Peyer's patch (tissue), 4 donors: ENCODE results near the gene NCMAP. TPM values are rescaled to one million over a fixed set of nuclear protein-coding genes. Genes with fewer than 3 reads are reported as not detected.

Experiments used
- DNase-seq, 3 donors: peaks; one replicate each; pipeline ENCODE4 v3.0.0-alpha.2; 2017 to 2019
- H3K27ac ChIP-seq, 4 donors: fragments of 200-600 bp; sonication (generic); one replicate each; pipeline ENCODE4 v1.5.1; 2016 to 2019
- H3K27me3 ChIP-seq, 2 donors: fragments of 200-600 bp; sonication (generic); one replicate each; pipeline ENCODE4 v1.5.1; 2019
- H3K36me3 ChIP-seq, 3 donors: fragments of 200-600 bp; sonication (generic); one replicate each; pipeline ENCODE4 v1.5.1; 2016 to 2019
- H3K4me1 ChIP-seq, 4 donors: fragments of 200-600 bp; sonication (generic); one replicate each; pipeline ENCODE4 v1.5.1; 2016 to 2019
- H3K4me3 ChIP-seq, 4 donors: fragments of 200-600 bp; sonication (generic); 1 replicate in 3 of 4; 2 replicates in 1 of 4; pipeline ENCODE4 v1.5.1; 2016 to 2019; ENCODE audit warnings: mild to moderate bottlenecking in 1 of 4
- H3K9me3 ChIP-seq, 4 donors: fragments of 200-600 bp; sonication (generic); one replicate each; pipeline ENCODE4 v1.5.1; 2016 to 2019; ENCODE audit warnings: mild to moderate bottlenecking in 1 of 4
- POLR2A ChIP-seq, 2 donors: fragments of 450-650 bp; IDR thresholded peaks; one replicate each; pipeline ENCODE4 v1.5.1; 2017; ENCODE audit warnings: antibody characterized with exemption in 2 of 2, mild to moderate bottlenecking in 2 of 2, moderate library complexity in 2 of 2
- total RNA-seq, 4 donors: library from RNA; depleted of rRNA; stranded (reverse); fragments of >200 nt; gene quantifications; one replicate each; pipeline ENCODE4 v1.1.0, GENCODE V29; 2016
- TF ChIP-seq, protein P1 (sequence below), 6 experiments: fragments of 450-650 bp in 4 of 6; fragments of 200-600 bp in 2 of 6; sonication (generic) in 1 of 6; IDR thresholded peaks; one replicate each; pipeline ENCODE4 v1.5.1; 2017 to 2019; ENCODE audit warnings: antibody characterized with exemption in 6 of 6, mild to moderate bottlenecking in 3 of 6, moderate library complexity in 1 of 6

NCMAP gene
- total RNA-seq, 4 donors from 2014 or later: 1.6 to 9.5 (median 4.2) TPM

DNA sequence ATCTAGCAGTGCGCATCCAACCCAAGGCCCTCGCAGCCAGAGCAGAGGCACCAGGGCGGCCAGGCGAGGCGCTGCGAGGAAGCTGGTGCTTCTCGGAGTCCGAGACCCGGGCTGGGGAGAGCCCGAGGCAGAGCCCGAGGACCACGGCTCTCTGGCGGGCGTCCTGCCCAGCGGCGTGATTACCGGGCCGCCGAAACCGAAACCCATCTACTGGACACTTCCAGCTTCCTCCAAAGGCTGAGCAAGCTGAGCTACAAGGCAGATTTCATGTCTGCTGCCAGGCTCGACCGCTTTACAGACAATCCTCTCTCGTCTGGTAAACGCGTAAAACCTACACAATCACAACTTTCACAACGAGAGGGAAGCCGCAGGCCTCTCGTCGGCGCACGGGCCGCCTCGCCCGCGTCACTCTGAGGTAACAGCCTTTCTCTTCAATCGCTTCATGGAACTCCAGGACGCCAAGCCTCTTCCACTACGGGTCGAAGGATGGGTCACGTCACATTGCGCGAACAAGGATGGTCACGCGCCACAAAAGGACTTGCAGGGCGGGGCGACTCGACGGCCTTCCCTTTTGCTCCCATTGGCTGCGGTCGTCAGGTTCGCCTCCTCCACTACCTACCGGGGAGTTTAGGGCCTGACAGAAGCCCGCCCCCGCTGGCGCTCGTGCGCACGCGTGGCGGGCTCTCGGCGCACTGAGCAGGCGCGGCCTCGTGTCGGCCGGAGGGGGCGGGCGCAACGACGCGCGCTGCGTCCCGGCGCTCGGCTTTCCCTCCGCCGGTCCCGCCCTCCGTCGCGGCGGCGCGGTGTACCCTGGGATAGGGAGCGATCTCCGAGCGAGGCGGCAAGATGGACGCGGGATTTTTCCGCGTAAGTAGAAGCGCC lies 86.8 kb downstream of the NCMAP start, which contains the start of gene SRRM1:
SRRM1 (plus strand) TSS at position 822 of the 882 bp plus-strand sequence; CDS start at position 847, 25 bp downstream.
- peak; percentile 99 for TF ChIP-seq POLR2A (IDR thresholded peaks at IDR 0.05)
- TF ChIP-seq, protein P1, sequence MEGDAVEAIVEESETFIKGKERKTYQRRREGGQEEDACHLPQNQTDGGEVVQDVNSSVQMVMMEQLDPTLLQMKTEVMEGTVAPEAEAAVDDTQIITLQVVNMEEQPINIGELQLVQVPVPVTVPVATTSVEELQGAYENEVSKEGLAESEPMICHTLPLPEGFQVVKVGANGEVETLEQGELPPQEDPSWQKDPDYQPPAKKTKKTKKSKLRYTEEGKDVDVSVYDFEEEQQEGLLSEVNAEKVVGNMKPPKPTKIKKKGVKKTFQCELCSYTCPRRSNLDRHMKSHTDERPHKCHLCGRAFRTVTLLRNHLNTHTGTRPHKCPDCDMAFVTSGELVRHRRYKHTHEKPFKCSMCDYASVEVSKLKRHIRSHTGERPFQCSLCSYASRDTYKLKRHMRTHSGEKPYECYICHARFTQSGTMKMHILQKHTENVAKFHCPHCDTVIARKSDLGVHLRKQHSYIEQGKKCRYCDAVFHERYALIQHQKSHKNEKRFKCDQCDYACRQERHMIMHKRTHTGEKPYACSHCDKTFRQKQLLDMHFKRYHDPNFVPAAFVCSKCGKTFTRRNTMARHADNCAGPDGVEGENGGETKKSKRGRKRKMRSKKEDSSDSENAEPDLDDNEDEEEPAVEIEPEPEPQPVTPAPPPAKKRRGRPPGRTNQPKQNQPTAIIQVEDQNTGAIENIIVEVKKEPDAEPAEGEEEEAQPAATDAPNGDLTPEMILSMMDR (IDR thresholded peaks at IDR 0.05): peak in 5 of 6 experiments; percentile 5 to 39 (median 19)
- Histone ChIP-seq H3K4me3 (peak within 1 kb of the TSS; percentile 90 to 94 (median 93)), H3K36me3 (peaks cover 0 to 18% (median 0%) of the 10 kb centered on the region in 3 donors), H3K27ac (peak within 1 kb of the TSS; percentile 95 to 99 (median 98)), H3K4me1 (peaks cover 0 to 29% (median 13%) of the 10 kb centered on the region in 4 donors), H3K27me3 (no peaks in the 10 kb centered on the region), H3K9me3 (no peaks in the 10 kb centered on the region)
- peak; percentile 98 to 100 (median 99) for DNase-seq

DNA sequence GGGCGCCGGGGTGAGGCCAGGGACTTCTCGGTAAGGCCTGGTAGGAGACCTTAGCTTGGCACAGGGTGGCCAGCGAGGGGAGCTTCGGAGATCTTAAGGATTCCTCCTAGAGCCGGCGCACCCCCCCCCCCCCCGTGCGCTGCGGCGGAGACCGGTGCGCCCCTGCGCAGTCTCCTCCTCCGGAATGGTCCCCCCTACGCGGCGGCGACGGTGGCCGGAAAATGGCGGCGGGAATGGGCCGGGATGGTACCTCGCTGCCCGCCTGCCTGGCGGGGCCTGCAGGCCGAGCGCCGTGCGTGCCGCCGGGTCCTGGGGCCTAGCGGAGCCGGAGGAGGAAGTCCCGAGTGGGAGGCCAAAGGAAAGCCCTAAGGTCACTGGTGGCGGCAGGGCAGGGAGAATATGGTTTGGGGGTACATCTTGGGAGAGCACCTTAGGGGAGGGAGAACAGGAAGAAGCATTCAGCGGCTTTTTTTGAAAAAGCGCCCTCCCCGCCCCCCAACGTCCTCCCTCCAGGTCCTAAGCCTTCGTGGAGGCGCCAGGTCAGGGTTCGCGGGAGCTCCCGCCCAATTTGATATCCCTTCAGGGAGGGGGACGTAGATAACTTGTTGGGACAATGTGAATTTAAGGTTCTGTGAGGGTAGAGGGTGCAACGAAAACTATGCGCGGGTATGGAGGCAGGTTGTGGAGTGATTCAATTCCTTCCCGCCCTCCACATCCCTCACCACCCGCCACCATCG lies 87.6 kb downstream of the NCMAP start:
- TF ChIP-seq POLR2A (IDR thresholded peaks at IDR 0.05): peak in 1 of 2 donors; percentile 9
- TF ChIP-seq, protein P1 (IDR thresholded peaks at IDR 0.05): no peak
- H3K9me3 ChIP-seq: no peaks in the 10 kb centered on the region
- peaks cover 0 to 26% (median 0%) of the 10 kb centered on the region in 3 donors for H3K36me3 ChIP-seq
- no peak for DNase-seq
- H3K4me3 ChIP-seq: peak overlapping the region; percentile 90 to 94 (median 93)
- H3K27me3 ChIP-seq: no peaks in the 10 kb centered on the region
- peak overlapping the region; percentile 95 to 99 (median 96) for H3K27ac ChIP-seq
- H3K4me1 ChIP-seq: peaks cover 0 to 29% (median 13%) of the 10 kb centered on the region in 4 donors

DNA sequence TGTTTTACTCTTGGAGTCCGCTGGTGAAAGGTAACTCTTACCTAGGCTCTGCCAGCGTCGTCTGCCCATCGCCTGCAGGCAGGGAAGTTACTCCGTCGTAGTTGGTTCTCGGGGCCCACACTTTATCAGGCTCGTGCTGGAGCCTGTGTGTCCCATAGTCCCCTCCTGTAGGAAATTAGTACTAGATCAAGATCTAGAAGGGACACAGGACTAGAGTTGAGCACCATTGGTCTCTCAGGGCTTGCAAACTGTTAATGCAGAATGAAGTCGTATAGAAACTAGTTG lies 88.2 kb downstream of the NCMAP start:
- H3K4me3 ChIP-seq: peak overlapping the region; percentile 90 to 94 (median 93)
- H3K4me1 ChIP-seq: peaks cover 0 to 29% (median 13%) of the 10 kb centered on the region in 4 donors
- no peaks in the 10 kb centered on the region for H3K9me3 ChIP-seq
- no peaks in the 10 kb centered on the region for H3K27me3 ChIP-seq
- H3K27ac ChIP-seq: peak overlapping the region in 3 of 4 donors; percentile 95 to 98 (median 95)
- DNase-seq: no peak
- peaks cover 0 to 31% (median 0%) of the 10 kb centered on the region in 3 donors for H3K36me3 ChIP-seq
- TF ChIP-seq, protein P1 (IDR thresholded peaks at IDR 0.05): no peak
- no peak for TF ChIP-seq POLR2A (IDR thresholded peaks at IDR 0.05)

DNA sequence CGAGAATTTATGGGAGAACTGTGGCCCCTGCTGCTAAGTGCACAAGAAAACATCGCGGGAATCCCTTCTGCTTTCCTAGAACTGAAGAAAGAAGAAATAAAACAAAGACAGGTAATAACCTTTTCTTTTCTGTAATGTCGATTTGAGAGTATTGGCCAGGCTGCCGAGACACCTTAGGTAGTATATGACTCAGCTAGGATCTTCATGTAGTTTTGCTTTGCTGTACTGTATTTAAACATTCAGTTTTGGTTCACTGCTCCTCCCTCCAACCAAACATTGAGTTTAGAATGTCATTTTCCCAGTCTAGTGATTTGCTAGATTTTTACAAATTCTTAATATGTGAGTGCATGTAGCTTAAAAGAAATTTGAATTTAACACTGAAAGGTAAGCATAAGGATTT lies 93.0 kb downstream of the NCMAP start:
- H3K27ac ChIP-seq: no peak overlapping the region
- peaks cover 0 to 80% (median 4%) of the 10 kb centered on the region in 3 donors for H3K36me3 ChIP-seq
- no peak for DNase-seq
- peaks cover 0 to 20% (median 6%) of the 10 kb centered on the region in 4 donors for H3K4me1 ChIP-seq
- TF ChIP-seq POLR2A (IDR thresholded peaks at IDR 0.05): no peak
- TF ChIP-seq, protein P1 (IDR thresholded peaks at IDR 0.05): no peak
- H3K4me3 ChIP-seq: no peak overlapping the region
- no peaks in the 10 kb centered on the region for H3K27me3 ChIP-seq
- no peaks in the 10 kb centered on the region for H3K9me3 ChIP-seq

DNA sequence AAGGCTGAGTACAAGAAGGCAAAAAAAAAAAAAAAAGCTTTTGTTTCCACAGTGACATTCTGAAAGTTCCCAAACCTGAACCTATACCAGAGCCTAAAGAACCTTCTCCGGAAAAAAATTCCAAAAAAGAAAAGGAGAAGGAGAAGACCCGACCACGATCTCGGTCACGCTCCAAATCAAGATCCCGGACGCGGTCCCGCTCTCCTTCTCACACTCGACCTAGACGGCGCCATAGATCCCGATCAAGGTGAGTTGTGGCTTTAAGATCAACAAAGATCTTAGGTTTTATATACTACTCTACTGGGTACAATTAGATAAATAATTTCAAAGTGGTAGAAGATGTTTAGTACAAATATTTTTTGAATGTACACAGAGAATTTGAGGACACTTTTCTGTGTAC lies 96.5 kb downstream of the NCMAP start:
- no peaks in the 10 kb centered on the region for H3K4me1 ChIP-seq
- DNase-seq: no peak
- peaks cover 0 to 100% (median 4%) of the 10 kb centered on the region in 3 donors for H3K36me3 ChIP-seq
- H3K4me3 ChIP-seq: no peak overlapping the region
- H3K27ac ChIP-seq: no peak overlapping the region
- no peaks in the 10 kb centered on the region for H3K27me3 ChIP-seq
- no peaks in the 10 kb centered on the region for H3K9me3 ChIP-seq
- TF ChIP-seq, protein P1 (IDR thresholded peaks at IDR 0.05): no peak
- no peak for TF ChIP-seq POLR2A (IDR thresholded peaks at IDR 0.05)
